DND-41 (cell line): ENCODE results near the gene THSD4.
"Not testable (repeated sequence)": the region's sequence is repeated elsewhere in the genome, so short reads cannot be mapped to it uniquely, and the experiment has no call there.

Source experiments
- CTCF ChIP-seq: IDR thresholded peaks from 2 replicates; pipeline ENCODE4 v1.5.1; 2012; ENCODE audit warnings: borderline replicate concordance, low read length, moderate library complexity, mild to moderate bottlenecking; ENCODE audit not compliant: poor library complexity, severe bottlenecking; ENCODE audit errors: extremely low read depth
- EZH2 ChIP-seq: IDR thresholded peaks from 3 replicates; pipeline ENCODE4 v1.6.1; 2012; ENCODE audit warnings: borderline replicate concordance, low read depth, mild to moderate bottlenecking, moderate library complexity, low read length, inconsistent platforms; ENCODE audit not compliant: severe bottlenecking

DNA sequence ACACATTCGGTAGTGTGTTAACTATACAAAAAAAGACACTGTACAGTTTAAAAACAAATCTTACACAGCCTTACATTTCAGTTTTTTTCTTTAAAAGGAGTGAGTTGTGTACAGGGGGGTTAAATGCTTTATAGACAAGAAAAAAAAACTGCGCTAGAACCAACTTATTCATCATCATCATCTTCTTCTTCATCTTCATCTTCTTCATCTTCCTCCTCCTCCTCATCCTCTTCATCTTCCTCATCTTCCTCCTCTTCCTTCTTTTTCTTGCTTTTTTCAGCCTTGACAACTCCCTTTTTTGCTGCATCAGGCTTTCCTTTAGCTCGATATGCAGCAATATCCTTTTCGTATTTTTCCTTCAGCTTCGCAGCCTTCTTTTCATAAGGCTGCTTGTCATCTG is 49.3 kb downstream of the THSD4 start:
- TF ChIP-seq CTCF, EZH2: not testable (repeated sequence)
